LNCAP (cell line): ENCODE results near the gene NES.
A peak's percentile ranks its signal among the peaks of the same experiment; 100 is the strongest.

Source experiments
- TF ChIP-seq, protein P1 (sequence below): fragments of 450-650 bp; IDR thresholded peaks from 2 replicates; pipeline ENCODE4 v1.5.1; 2017; ENCODE audit warnings: mild to moderate bottlenecking

Gene NES, protein sequence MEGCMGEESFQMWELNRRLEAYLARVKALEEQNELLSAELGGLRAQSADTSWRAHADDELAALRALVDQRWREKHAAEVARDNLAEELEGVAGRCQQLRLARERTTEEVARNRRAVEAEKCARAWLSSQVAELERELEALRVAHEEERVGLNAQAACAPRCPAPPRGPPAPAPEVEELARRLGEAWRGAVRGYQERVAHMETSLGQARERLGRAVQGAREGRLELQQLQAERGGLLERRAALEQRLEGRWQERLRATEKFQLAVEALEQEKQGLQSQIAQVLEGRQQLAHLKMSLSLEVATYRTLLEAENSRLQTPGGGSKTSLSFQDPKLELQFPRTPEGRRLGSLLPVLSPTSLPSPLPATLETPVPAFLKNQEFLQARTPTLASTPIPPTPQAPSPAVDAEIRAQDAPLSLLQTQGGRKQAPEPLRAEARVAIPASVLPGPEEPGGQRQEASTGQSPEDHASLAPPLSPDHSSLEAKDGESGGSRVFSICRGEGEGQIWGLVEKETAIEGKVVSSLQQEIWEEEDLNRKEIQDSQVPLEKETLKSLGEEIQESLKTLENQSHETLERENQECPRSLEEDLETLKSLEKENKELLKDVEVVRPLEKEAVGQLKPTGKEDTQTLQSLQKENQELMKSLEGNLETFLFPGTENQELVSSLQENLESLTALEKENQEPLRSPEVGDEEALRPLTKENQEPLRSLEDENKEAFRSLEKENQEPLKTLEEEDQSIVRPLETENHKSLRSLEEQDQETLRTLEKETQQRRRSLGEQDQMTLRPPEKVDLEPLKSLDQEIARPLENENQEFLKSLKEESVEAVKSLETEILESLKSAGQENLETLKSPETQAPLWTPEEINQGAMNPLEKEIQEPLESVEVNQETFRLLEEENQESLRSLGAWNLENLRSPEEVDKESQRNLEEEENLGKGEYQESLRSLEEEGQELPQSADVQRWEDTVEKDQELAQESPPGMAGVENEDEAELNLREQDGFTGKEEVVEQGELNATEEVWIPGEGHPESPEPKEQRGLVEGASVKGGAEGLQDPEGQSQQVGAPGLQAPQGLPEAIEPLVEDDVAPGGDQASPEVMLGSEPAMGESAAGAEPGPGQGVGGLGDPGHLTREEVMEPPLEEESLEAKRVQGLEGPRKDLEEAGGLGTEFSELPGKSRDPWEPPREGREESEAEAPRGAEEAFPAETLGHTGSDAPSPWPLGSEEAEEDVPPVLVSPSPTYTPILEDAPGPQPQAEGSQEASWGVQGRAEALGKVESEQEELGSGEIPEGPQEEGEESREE (N-terminal part only)

GRCh38 chr1:156676820-156677615 is at the start of gene NES:
TSS of gene NES (minus strand) at chr1:156677407. CDS start at chr1:156677264, 143 bp downstream.
- TF ChIP-seq, protein P1, sequence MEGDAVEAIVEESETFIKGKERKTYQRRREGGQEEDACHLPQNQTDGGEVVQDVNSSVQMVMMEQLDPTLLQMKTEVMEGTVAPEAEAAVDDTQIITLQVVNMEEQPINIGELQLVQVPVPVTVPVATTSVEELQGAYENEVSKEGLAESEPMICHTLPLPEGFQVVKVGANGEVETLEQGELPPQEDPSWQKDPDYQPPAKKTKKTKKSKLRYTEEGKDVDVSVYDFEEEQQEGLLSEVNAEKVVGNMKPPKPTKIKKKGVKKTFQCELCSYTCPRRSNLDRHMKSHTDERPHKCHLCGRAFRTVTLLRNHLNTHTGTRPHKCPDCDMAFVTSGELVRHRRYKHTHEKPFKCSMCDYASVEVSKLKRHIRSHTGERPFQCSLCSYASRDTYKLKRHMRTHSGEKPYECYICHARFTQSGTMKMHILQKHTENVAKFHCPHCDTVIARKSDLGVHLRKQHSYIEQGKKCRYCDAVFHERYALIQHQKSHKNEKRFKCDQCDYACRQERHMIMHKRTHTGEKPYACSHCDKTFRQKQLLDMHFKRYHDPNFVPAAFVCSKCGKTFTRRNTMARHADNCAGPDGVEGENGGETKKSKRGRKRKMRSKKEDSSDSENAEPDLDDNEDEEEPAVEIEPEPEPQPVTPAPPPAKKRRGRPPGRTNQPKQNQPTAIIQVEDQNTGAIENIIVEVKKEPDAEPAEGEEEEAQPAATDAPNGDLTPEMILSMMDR = no peak

DNA sequence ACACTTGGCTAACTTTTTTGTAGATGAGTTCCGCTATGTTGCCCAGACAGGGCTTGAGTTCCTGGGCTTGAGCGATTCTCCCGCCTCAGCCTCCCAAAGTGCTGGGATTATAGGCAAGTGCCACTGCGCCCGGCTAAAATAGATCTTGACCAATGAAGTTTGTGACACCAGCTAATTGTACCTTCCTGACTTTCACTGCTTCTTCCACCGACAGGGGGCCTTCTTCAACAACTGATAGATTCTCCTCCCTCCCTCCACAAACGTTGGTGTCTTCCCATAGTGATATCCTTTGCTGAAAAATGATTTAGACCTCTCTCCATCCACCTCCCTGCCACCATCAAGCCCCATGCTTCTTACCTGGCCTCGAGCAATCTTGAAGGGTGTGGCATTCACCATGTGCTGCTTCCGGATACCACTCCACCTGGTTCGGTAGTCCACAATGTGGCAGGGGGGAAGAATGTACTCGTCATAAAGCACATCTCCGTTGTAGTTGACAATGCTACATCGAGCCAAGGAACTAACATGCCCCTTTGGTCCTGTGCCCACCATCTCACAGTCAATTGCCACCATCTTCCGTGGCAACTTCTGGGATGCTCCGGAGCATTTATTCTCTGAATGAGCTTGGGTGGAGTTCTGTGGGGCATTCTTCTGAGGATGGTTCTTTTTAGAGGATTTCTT is 49.5 kb upstream of the NES start:
- TF ChIP-seq, protein P1 = peak; percentile 67

DNA sequence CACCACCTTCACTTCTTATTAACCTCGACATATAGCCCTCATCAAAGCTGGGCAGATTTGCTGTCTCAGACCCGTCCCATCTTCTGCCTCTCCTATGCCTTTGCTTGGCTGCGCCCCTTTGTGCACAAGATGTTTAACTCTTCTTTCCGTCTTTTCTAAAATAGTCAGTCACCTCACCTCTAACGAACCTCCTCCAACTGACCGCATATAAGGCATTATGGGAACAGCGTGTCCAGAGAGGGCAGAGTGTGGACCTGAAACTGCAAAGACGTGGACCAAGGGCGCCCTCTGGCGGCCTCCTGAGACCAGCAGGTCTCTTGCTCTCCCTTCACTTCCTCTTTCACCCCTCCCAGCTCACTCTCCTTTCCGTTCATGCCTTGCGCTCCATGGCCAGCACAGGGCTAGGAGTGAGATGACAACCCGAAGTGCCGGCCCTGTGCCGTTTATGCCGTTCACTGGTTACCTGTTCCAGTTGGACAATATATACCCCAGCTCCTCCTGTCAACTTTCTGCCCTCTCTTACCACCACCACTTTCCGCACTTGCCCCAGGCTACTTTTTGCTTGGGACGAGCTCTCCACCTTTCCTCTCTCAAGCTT is 48.6 kb upstream of the NES start:
- TF ChIP-seq, protein P1 = peak; percentile 98

GRCh38 chr1:156721535-156721934 is 44.3 kb upstream of the NES start:
- TF ChIP-seq, protein P1 = no peak

DNA sequence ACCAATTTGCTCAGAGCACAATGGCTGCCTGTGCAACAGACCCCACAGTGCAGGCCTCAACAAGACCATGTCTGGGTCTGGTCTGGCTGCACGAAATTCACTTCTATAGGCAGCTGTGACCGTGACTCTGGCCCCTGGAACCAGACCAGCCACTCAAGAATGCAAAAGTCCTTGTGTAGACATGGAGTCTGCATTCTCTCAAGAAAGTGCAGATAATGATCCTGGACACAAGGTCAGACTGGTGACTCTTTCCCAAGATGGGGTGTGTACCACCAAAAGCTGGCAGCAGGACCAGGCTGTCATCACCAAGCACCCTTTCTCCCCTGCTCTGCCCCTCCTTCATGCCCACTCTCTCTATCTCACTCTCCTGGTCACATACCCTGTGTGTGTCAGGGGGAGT is 43.9 kb upstream of the NES start:
- TF ChIP-seq, protein P1 = no peak

DNA sequence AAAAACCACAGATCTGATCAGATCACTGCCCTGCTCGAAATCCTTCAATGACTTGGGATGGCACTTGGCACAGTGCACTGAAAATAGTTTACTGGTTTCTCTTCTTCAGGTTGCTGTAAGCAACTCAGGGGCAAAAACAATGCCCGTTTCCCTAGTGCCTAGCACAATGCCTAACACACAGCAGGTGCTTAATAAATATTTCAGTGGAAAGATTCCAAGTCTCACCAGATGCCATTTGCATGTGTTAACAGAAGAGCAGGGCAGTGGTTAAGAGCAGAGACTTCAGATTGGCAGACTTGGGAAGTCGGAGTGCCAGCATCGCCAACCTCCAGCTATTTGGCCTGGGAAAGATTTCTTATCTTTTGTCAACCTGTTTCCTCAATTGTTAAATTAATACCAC is 40.1 kb upstream of the NES start:
- TF ChIP-seq, protein P1 = no peak
